Neural cell (in vitro differentiated cells): ENCODE data around the gene CCDC27. TPM values are rescaled to one million over a fixed set of nuclear protein-coding genes. Genes with fewer than 3 reads are reported as not detected.

Experiments
- H2AFZ ChIP-seq: fragments of 200-600, 300-800 bp; sonication (generic), shearing (Covaris generic); 2 replicates; pipeline ENCODE4 v1.6.0; 2014; ENCODE audit warnings: low read depth, mild to moderate bottlenecking, antibody characterized with exemption, low read length, moderate library complexity
- H3F3A ChIP-seq: fragments of 200-600 bp; shearing (Covaris generic); 2 replicates; pipeline ENCODE4 v1.6.1; 2016; ENCODE audit warnings: mild to moderate bottlenecking, moderate library complexity, mixed read lengths, antibody characterized with exemption, low read length; ENCODE audit not compliant: insufficient read depth, poor library complexity, severe bottlenecking
- H3K27ac ChIP-seq: fragments of 200-600, 300-800 bp; sonication (generic), shearing (Covaris generic); 2 replicates; pipeline ENCODE4 v1.5.1; 2014; ENCODE audit warnings: mild to moderate bottlenecking, low read length, moderate library complexity
- H3K27me3 ChIP-seq: fragments of 300-800, 200-600 bp; sonication (generic), shearing (Covaris generic); 2 replicates; pipeline ENCODE4 v1.6.0; 2014; ENCODE audit warnings: mild to moderate bottlenecking, low read depth, low read length, moderate library complexity; ENCODE audit not compliant: insufficient read depth
- H3K36me3 ChIP-seq: fragments of 300-800, 200-600 bp; sonication (generic), shearing (Covaris generic); 2 replicates; pipeline ENCODE4 v1.5.1; 2014; ENCODE audit warnings: mild to moderate bottlenecking, antibody characterized with exemption, low read length, moderate library complexity; ENCODE audit not compliant: insufficient read depth
- H3K4me2 ChIP-seq: fragments of 300-800, 200-600 bp; sonication (generic), shearing (Covaris generic); 2 replicates; pipeline ENCODE4 v1.6.0; 2014; ENCODE audit warnings: mild to moderate bottlenecking, low read length
- H3K4me3 ChIP-seq: fragments of 300-800, 200-600 bp; sonication (generic), shearing (Covaris generic); 2 replicates; pipeline ENCODE4 v1.5.1; 2014; ENCODE audit warnings: mild to moderate bottlenecking, low read length, moderate library complexity
- H3K79me2 ChIP-seq: fragments of 200-600 bp; shearing (Covaris generic); replicated peaks from 2 replicates; pipeline ENCODE4 v1.6.0; 2014; ENCODE audit warnings: mild to moderate bottlenecking, low read length, moderate library complexity; ENCODE audit not compliant: insufficient read depth
- H3K9ac ChIP-seq: fragments of 300-800, 200-600 bp; sonication (generic), shearing (Covaris generic); 2 replicates; pipeline ENCODE4 v1.6.1; 2016; ENCODE audit warnings: mild to moderate bottlenecking, low read length, mixed read lengths
- H3K9me2 ChIP-seq: fragments of 200-600 bp; shearing (Covaris generic); 2 replicates; pipeline ENCODE4 v1.6.1; 2016; ENCODE audit warnings: mild to moderate bottlenecking, low read length, mixed read lengths; ENCODE audit not compliant: insufficient read depth
- H3K9me3 ChIP-seq: fragments of 200-600, 300-800 bp; sonication (generic), shearing (Covaris generic); 2 replicates; pipeline ENCODE4 v1.6.1; 2016; ENCODE audit warnings: mild to moderate bottlenecking, mixed run types, low read length, moderate library complexity, mixed read lengths
- H4K20me1 ChIP-seq: fragments of 200-600 bp; shearing (Covaris generic); 2 replicates; pipeline ENCODE4 v1.6.1; 2016; ENCODE audit warnings: mild to moderate bottlenecking, mixed run types; ENCODE audit not compliant: insufficient read depth
- EP300 ChIP-seq: fragments of 450-650 bp; conservative IDR thresholded peaks from 2 replicates; pipeline ENCODE4 v1.6.1; 2014; ENCODE audit warnings: antibody characterized with exemption, mild to moderate bottlenecking, moderate library complexity; ENCODE audit not compliant: poor library complexity, severe bottlenecking
- EZH2 ChIP-seq: fragments of 200-600, 300-800 bp; shearing (Covaris generic), sonication (generic); IDR thresholded peaks from 2 replicates; pipeline ENCODE4 v1.6.1; 2014; ENCODE audit warnings: antibody characterized with exemption, low read length, borderline replicate concordance, mild to moderate bottlenecking; ENCODE audit not compliant: insufficient read depth, poor library complexity, severe bottlenecking
- MXI1 ChIP-seq: fragments of 450-650 bp; conservative IDR thresholded peaks from 2 replicates; pipeline ENCODE4 v1.6.1; 2014; ENCODE audit warnings: antibody characterized with exemption, mild to moderate bottlenecking; ENCODE audit not compliant: poor library complexity, severe bottlenecking
- POLR2AphosphoS5 ChIP-seq: IDR thresholded peaks from 2 replicates; pipeline ENCODE4 v1.6.1; 2012
- RAD21 ChIP-seq: fragments of 450-650 bp; conservative IDR thresholded peaks from 2 replicates; pipeline ENCODE4 v1.6.1; 2014; ENCODE audit warnings: antibody characterized with exemption, mild to moderate bottlenecking, moderate library complexity
- SMC3 ChIP-seq: fragments of 450-650 bp; conservative IDR thresholded peaks from 2 replicates; pipeline ENCODE4 v1.6.1; 2014; ENCODE audit warnings: antibody characterized with exemption, mild to moderate bottlenecking, moderate library complexity; ENCODE audit not compliant: poor library complexity
- TAF1 ChIP-seq: IDR thresholded peaks from 2 replicates; pipeline ENCODE4 v1.6.1; 2012; ENCODE audit warnings: low read depth
- polyA plus RNA-seq: library from polyadenylated mRNA; depleted of rRNA; stranded (reverse); fragments of >200 nt; gene quantifications from 2 replicates; pipeline ENCODE4 v1.2.3, GENCODE V29; 2014
- TF ChIP-seq, protein P1 (sequence below): IDR thresholded peaks from 2 replicates; pipeline ENCODE4 v1.6.1; 2012; ENCODE audit warnings: borderline replicate concordance
- TF ChIP-seq, protein P2 (sequence below): fragments of 450-650 bp; IDR thresholded peaks from 2 replicates; pipeline ENCODE4 v1.5.1; 2014; ENCODE audit warnings: antibody characterized with exemption, mild to moderate bottlenecking, moderate library complexity; ENCODE audit not compliant: poor library complexity, severe bottlenecking

The CCDC27 gene
- polyA plus RNA-seq, 1 donor from 2014 or later, result not detected

DNA sequence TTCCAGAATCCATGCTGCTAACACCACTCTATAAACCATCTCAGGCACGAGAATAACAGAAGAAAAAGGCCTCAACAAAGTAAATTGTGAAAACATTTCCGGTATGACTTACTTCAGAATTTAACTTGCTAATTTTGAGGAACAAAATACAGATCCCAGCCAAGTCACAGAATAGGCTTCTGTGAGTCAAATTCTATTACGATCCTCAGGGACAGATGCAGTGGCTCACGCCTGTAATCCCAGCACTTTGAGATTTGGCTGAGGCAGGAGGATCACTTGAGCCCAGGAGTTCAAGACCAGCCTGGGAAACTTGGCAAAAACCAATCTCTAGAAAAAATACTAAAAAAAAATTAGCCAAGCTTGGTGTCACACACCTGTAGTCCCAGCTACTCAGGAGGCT, 8.8 kb upstream of the CCDC27 start:
- Histone ChIP-seq H3K79me2 (peaks cover 5% of the 10 kb centered on the region), H3K4me3 (no peak overlapping the region), H3K27ac (no peak overlapping the region), H3K9me3 (no peaks in the 10 kb centered on the region), H3K9me2 (no peaks in the 10 kb centered on the region), H4K20me1 (no peaks in the 10 kb centered on the region), H3K9ac (no peak overlapping the region), H3F3A (no peaks in the 10 kb centered on the region), H3K27me3 (no peaks in the 10 kb centered on the region), H2AFZ (no peak overlapping the region), H3K4me2 (no peak overlapping the region), H3K36me3 (no peaks in the 10 kb centered on the region)
- TF ChIP-seq MXI1 (no peak), TAF1 (no peak), POLR2AphosphoS5 (no peak), RAD21 (no peak), EZH2 (no peak), SMC3 (no peak), EP300 (no peak)
- TF ChIP-seq, protein P1, sequence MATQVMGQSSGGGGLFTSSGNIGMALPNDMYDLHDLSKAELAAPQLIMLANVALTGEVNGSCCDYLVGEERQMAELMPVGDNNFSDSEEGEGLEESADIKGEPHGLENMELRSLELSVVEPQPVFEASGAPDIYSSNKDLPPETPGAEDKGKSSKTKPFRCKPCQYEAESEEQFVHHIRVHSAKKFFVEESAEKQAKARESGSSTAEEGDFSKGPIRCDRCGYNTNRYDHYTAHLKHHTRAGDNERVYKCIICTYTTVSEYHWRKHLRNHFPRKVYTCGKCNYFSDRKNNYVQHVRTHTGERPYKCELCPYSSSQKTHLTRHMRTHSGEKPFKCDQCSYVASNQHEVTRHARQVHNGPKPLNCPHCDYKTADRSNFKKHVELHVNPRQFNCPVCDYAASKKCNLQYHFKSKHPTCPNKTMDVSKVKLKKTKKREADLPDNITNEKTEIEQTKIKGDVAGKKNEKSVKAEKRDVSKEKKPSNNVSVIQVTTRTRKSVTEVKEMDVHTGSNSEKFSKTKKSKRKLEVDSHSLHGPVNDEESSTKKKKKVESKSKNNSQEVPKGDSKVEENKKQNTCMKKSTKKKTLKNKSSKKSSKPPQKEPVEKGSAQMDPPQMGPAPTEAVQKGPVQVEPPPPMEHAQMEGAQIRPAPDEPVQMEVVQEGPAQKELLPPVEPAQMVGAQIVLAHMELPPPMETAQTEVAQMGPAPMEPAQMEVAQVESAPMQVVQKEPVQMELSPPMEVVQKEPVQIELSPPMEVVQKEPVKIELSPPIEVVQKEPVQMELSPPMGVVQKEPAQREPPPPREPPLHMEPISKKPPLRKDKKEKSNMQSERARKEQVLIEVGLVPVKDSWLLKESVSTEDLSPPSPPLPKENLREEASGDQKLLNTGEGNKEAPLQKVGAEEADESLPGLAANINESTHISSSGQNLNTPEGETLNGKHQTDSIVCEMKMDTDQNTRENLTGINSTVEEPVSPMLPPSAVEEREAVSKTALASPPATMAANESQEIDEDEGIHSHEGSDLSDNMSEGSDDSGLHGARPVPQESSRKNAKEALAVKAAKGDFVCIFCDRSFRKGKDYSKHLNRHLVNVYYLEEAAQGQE, result no peak
- TF ChIP-seq, protein P2, sequence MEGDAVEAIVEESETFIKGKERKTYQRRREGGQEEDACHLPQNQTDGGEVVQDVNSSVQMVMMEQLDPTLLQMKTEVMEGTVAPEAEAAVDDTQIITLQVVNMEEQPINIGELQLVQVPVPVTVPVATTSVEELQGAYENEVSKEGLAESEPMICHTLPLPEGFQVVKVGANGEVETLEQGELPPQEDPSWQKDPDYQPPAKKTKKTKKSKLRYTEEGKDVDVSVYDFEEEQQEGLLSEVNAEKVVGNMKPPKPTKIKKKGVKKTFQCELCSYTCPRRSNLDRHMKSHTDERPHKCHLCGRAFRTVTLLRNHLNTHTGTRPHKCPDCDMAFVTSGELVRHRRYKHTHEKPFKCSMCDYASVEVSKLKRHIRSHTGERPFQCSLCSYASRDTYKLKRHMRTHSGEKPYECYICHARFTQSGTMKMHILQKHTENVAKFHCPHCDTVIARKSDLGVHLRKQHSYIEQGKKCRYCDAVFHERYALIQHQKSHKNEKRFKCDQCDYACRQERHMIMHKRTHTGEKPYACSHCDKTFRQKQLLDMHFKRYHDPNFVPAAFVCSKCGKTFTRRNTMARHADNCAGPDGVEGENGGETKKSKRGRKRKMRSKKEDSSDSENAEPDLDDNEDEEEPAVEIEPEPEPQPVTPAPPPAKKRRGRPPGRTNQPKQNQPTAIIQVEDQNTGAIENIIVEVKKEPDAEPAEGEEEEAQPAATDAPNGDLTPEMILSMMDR, result no peak

DNA sequence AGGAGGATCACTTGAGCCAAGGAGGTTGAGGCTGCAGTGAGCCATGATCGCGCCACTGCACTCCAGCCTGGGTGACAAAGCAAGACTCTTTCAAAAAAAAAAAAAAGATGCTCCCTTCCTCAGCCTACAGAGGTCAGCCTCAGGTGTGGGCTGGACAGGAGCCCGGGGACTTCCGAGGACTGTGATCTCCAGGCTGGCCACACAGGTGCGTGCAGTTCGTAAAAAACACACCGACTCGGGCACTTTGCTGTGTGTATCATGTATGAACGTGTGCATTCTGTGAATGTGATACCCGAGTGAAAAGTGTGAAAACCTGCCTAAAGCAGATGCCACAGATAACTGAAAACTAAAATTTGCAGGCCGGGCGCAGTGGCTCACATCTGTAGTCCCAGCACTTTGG, 8.4 kb upstream of the CCDC27 start:
- no peaks in the 10 kb centered on the region for H3K9me2 ChIP-seq
- H3K9me3 ChIP-seq, result no peaks in the 10 kb centered on the region
- peaks cover 5% of the 10 kb centered on the region for H3K79me2 ChIP-seq
- H3K27ac ChIP-seq, result no peak overlapping the region
- H3K27me3 ChIP-seq, result no peaks in the 10 kb centered on the region
- no peaks in the 10 kb centered on the region for H4K20me1 ChIP-seq
- no peak overlapping the region for H3K4me3 ChIP-seq
- no peak for TF ChIP-seq EP300
- TF ChIP-seq RAD21, result no peak
- no peak for TF ChIP-seq POLR2AphosphoS5
- TF ChIP-seq, protein P1, result no peak
- TF ChIP-seq, protein P2, result no peak
- no peak for TF ChIP-seq MXI1
- TF ChIP-seq SMC3, result no peak
- no peak for TF ChIP-seq EZH2
- TF ChIP-seq TAF1, result no peak
- no peak overlapping the region for H3K4me2 ChIP-seq
- H3K36me3 ChIP-seq, result no peaks in the 10 kb centered on the region
- H3K9ac ChIP-seq, result no peak overlapping the region
- H2AFZ ChIP-seq, result no peak overlapping the region
- H3F3A ChIP-seq, result no peaks in the 10 kb centered on the region
